PC-3 (cell line): Measurements from ENCODE around the gene FXYD1. TPM values are rescaled to one million over a fixed set of nuclear protein-coding genes. Genes with fewer than 3 reads are reported as not detected.
A peak's percentile ranks its signal among the peaks of the same experiment; 100 is the strongest.

Experiments
- ATAC-seq: fragments of 200-7000 bp; cut with Tn5 transposase; 2 replicates; pipeline ENCODE4 v1.9.1; 2020; ENCODE audit warnings: mild to moderate bottlenecking, moderate library complexity
- BruUV-seq: library from RNA; stranded (reverse); fragments of 400-500 nt; replicated peaks from 2 replicates; lab custom pipeline; 2021; lab: Mats Ljungman, UMichigan
- CTCF ChIA-PET: fragments of 300-600 bp; sonication (Branson Sonifier 250); formaldehyde crosslinking; loops from one replicate; lab custom pipeline; 2022; ENCODE audit warnings: antibody characterized with exemption; lab: Charles Lee
- POLR2A ChIA-PET: fragments of 300-600 bp; sonication (Branson Sonifier 250); formaldehyde crosslinking; loops from one replicate; lab custom pipeline; 2022; ENCODE audit warnings: antibody characterized with exemption; ENCODE audit not compliant: unreplicated experiment; lab: Charles Lee
- DNase-seq: peaks from one replicate; pipeline ENCODE4 v3.0.0-alpha.2; 2015
- H2AFZ ChIP-seq: fragments of 300-600 bp; sonication (generic); 2 replicates; pipeline ENCODE4 v1.6.0; 2016; ENCODE audit warnings: antibody characterized with exemption, low read length
- H3F3A ChIP-seq: fragments of 300-600 bp; sonication (generic); one replicate; pipeline ENCODE4 v1.6.0; 2017; ENCODE audit warnings: antibody characterized with exemption, low read length, control low read depth, mild to moderate bottlenecking; ENCODE audit not compliant: unreplicated experiment
- H3K27ac ChIP-seq: fragments of 300-600 bp; sonication (generic); 2 replicates; pipeline ENCODE4 v1.5.1; 2016; ENCODE audit warnings: mild to moderate bottlenecking, low read length
- H3K27me3 ChIP-seq: fragments of 300-600 bp; sonication (generic); 2 replicates; pipeline ENCODE4 v1.6.1; 2016; ENCODE audit warnings: low read length, mixed read lengths
- H3K36me3 ChIP-seq: fragments of 300-600 bp; sonication (generic); 2 replicates; pipeline ENCODE4 v1.6.1; 2016; ENCODE audit warnings: low read depth, mixed run types, low read length, mixed read lengths
- H3K4me1 ChIP-seq: fragments of 300-600 bp; sonication (generic); 2 replicates; pipeline ENCODE4 v1.5.1; 2016; ENCODE audit warnings: low read length; ENCODE audit not compliant: insufficient read depth
- H3K4me2 ChIP-seq: fragments of 300-600 bp; sonication (generic); 2 replicates; pipeline ENCODE4 v1.6.0; 2016; ENCODE audit warnings: low read length
- H3K4me3 ChIP-seq: fragments of 300-600 bp; sonication (generic); 2 replicates; pipeline ENCODE4 v1.5.1; 2016; ENCODE audit warnings: mild to moderate bottlenecking, low read length, mixed read lengths
- H3K79me2 ChIP-seq: fragments of 300-600 bp; sonication (generic); 2 replicates; pipeline ENCODE4 v1.6.1; 2017; ENCODE audit warnings: low read length, mixed read lengths
- H3K9ac ChIP-seq: fragments of 300-600 bp; sonication (generic); 2 replicates; pipeline ENCODE4 v1.6.0; 2016; ENCODE audit warnings: mild to moderate bottlenecking, low read length
- H3K9me2 ChIP-seq: fragments of 300-600 bp; sonication (generic); replicated peaks from 2 replicates; pipeline ENCODE4 v1.6.1; 2016; ENCODE audit warnings: mixed run types, low read length, mixed read lengths
- H3K9me3 ChIP-seq: fragments of 300-600 bp; sonication (generic); 2 replicates; pipeline ENCODE4 v1.6.1; 2016; ENCODE audit warnings: low read length, mixed read lengths
- H4K20me1 ChIP-seq: fragments of 300-600 bp; sonication (generic); 2 replicates; pipeline ENCODE4 v1.6.1; 2016; ENCODE audit warnings: low read length, mixed read lengths
- CTCF ChIP-seq: fragments of 300-600 bp; sonication (generic); conservative IDR thresholded peaks from 2 replicates; pipeline ENCODE4 v1.5.1; 2017; ENCODE audit warnings: antibody characterized with exemption, low read depth, mild to moderate bottlenecking, low read length
- EZH2 ChIP-seq: fragments of 300-600 bp; sonication (generic); IDR thresholded peaks from one replicate; pipeline ENCODE4 v1.6.1; 2017; ENCODE audit warnings: antibody characterized with exemption, mild to moderate bottlenecking, low read length; ENCODE audit not compliant: unreplicated experiment
- EZH2phosphoT487 ChIP-seq: fragments of 300-600 bp; sonication (generic); IDR thresholded peaks from 2 replicates; pipeline ENCODE4 v1.6.1; 2018; ENCODE audit warnings: mild to moderate bottlenecking, antibody characterized with exemption, low read length, borderline replicate concordance
- intact Hi-C: fragments of 100-400 bp; cut with micrococcal nuclease; formaldehyde crosslinking; loops from 2 replicates; pipeline ENCODE4 v1.9.0; 2023
- total RNA-seq: library from RNA; depleted of rRNA; stranded (reverse); fragments of >200 nt; gene quantifications from 2 replicates; pipeline ENCODE4 v1.2.3, GENCODE V29; 2014

FXYD1 gene
- total RNA-seq, 1 experiment from 2014 or later, result not detected

- no peaks in the 10 kb centered on the region for H3K9me2 ChIP-seq
- no peaks in the 10 kb centered on the region for H3F3A ChIP-seq
- no peak overlapping the region for H3K4me3 ChIP-seq
- H3K79me2 ChIP-seq, result no peaks in the 10 kb centered on the region
- H4K20me1 ChIP-seq, result no peaks in the 10 kb centered on the region
- no peak overlapping the region for H3K27ac ChIP-seq
- H3K36me3 ChIP-seq, result no peaks in the 10 kb centered on the region
- no peaks in the 10 kb centered on the region for H3K9me3 ChIP-seq
- DNase-seq (no peak), ATAC-seq (no peak)
- POLR2A ChIA-PET, result no interaction called here
- intact Hi-C loops, result loop anchor here (5.0 to 10.0 kb wide), 2 partner anchors 77 to 101 kb away; partner anchors contain the start of gene LSR
- no peak overlapping the region for H2AFZ ChIP-seq
- no TSS peak for BruUV-seq
- H3K4me1 ChIP-seq, result 0 out of 2 replicates have a peak, but pooled peaks cover 11% of the 10 kb centered on the region
- no peak overlapping the region for H3K4me2 ChIP-seq
- H3K9ac ChIP-seq, result no peak overlapping the region
- TF ChIP-seq CTCF (no peak), EZH2 (no peak), EZH2phosphoT487 (no peak)
- no peaks in the 10 kb centered on the region for H3K27me3 ChIP-seq
- CTCF ChIA-PET, result no interaction called here
These were observed 5.6 kb downstream of the FXYD1 start for GRCh38 chr19:35144259-35144599.

- Histone ChIP-seq H3F3A (no peaks in the 10 kb centered on the region), H3K27ac (no peak overlapping the region), H3K4me2 (no peak overlapping the region), H3K79me2 (no peaks in the 10 kb centered on the region), H3K9me3 (no peaks in the 10 kb centered on the region), H2AFZ (no peak overlapping the region), H4K20me1 (no peaks in the 10 kb centered on the region), H3K27me3 (no peaks in the 10 kb centered on the region), H3K9me2 (no peaks in the 10 kb centered on the region), H3K9ac (no peak overlapping the region), H3K36me3 (no peaks in the 10 kb centered on the region), H3K4me1 (0 out of 2 replicates have a peak, but pooled peaks cover 11% of the 10 kb centered on the region), H3K4me3 (no peak overlapping the region)
- no TSS peak for BruUV-seq
- no peak for TF ChIP-seq CTCF
- TF ChIP-seq EZH2, result no peak
- no peak for TF ChIP-seq EZH2phosphoT487
- ATAC-seq (no peak), DNase-seq (peak; percentile 74)
- ChIA-PET CTCF (no interaction called here), POLR2A (no interaction called here)
- intact Hi-C loops, result loop anchor here (5.0 to 10.0 kb wide), 2 partner anchors 78 to 100 kb away; partner anchors contain the start of gene LSR
These were observed 6.2 kb downstream of the FXYD1 start for GRCh38 chr19:35144600-35145436.
